Tibial nerve (tissue), 4 donors: ENCODE measurements around the gene LSM10.

Source experiments
- EP300 ChIP-seq, 2 donors: sonication (generic); formaldehyde crosslinking; IDR thresholded peaks; one replicate each; pipeline ENCODE4 v1.6.1; 2017; ENCODE audit warnings: antibody characterized with exemption in 2 of 2, mild to moderate bottlenecking in 1 of 2
- POLR2A ChIP-seq, 2 donors: fragments of 450-650 bp; IDR thresholded peaks; one replicate each; pipeline ENCODE4 v1.6.1; 2017; ENCODE audit warnings: antibody characterized with exemption in 2 of 2, mild to moderate bottlenecking in 2 of 2, moderate library complexity in 2 of 2
- TF ChIP-seq, protein P1 (sequence below), 5 experiments: fragments of 200-600 bp in 3 of 5; fragments of 450-650 bp in 2 of 5; sonication (generic) in 3 of 5; IDR thresholded peaks; one replicate each; pipeline ENCODE4 v1.5.1; 2016 to 2019; ENCODE audit warnings: antibody characterized with exemption in 5 of 5, mild to moderate bottlenecking in 3 of 5, moderate library complexity in 2 of 5

DNA sequence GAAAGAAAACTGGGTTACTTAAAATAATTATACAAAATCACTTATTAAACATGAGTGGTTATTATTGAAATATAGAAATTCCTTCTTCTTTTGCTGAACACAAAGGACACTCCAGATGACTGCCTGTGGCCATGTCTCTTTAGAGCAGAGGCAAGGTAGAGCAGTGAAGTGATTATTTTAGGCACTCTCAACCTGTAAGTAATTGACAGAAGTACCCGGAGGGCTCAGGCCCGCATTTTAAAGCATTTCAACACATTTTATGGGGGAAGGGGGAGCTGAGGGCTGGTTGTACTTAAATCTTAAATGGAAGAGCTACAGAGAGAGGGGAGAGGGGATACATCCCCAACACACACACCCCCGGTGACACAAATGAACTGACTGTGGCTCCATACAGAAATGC, 42.3 kb upstream of the LSM10 start:
- TF ChIP-seq POLR2A (IDR thresholded peaks at IDR 0.05) (no peak), EP300 (IDR thresholded peaks at IDR 0.05) (no peak)
- TF ChIP-seq, protein P1, sequence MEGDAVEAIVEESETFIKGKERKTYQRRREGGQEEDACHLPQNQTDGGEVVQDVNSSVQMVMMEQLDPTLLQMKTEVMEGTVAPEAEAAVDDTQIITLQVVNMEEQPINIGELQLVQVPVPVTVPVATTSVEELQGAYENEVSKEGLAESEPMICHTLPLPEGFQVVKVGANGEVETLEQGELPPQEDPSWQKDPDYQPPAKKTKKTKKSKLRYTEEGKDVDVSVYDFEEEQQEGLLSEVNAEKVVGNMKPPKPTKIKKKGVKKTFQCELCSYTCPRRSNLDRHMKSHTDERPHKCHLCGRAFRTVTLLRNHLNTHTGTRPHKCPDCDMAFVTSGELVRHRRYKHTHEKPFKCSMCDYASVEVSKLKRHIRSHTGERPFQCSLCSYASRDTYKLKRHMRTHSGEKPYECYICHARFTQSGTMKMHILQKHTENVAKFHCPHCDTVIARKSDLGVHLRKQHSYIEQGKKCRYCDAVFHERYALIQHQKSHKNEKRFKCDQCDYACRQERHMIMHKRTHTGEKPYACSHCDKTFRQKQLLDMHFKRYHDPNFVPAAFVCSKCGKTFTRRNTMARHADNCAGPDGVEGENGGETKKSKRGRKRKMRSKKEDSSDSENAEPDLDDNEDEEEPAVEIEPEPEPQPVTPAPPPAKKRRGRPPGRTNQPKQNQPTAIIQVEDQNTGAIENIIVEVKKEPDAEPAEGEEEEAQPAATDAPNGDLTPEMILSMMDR (IDR thresholded peaks at IDR 0.05): no peak
